NB4 (cell line): ENCODE measurements around the gene STIM1.

Experiments
- TF ChIP-seq, protein P1 (sequence below): IDR thresholded peaks from one replicate; pipeline ENCODE4 v1.5.1; 2012; ENCODE audit warnings: low read depth, low read length
- TF ChIP-seq, protein P2 (sequence below): IDR thresholded peaks from 2 replicates; pipeline ENCODE4 v1.6.1; 2011; ENCODE audit warnings: low read depth, low read length

DNA sequence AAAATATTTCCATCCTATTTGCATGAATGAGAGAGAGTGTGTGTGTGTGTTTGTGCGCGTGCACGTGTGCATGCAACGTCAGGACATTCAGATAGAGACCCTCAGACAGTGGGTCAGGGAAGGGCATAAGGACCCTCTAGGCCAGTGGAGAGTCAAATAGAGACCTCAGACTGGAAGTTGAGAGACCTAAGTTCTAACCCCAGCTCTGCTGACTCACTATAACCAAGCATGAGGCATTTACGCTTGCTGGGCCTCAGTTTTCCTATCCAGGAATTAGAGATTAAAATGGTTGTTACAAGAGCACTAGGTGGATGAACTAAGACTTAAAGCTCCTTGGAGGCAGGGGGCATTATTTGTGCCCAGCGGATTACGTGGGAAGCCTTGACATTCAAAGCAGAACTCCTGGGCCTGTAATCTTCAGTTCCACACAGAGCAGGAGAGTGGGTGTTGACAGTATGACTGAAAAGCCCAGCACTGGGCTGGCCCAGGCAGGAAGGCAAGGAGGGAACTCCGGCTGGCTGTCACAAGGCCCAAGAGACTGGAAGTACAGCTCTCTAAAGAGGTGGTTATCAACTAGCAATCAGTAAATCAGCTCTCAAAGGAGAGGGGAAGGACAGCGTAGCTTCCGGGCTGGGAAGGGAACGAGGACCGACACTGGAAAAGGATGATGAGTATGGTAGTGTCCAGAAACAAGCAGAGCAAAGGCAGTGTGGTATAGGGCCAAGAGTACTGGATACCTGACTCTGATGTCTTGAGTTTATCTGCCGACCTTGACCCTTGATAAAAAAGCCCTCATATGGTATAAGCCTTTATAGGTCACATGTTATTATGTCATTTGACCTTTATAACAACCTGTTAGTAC is 23.9 kb upstream of the STIM1 start:
- TF ChIP-seq, protein P1, sequence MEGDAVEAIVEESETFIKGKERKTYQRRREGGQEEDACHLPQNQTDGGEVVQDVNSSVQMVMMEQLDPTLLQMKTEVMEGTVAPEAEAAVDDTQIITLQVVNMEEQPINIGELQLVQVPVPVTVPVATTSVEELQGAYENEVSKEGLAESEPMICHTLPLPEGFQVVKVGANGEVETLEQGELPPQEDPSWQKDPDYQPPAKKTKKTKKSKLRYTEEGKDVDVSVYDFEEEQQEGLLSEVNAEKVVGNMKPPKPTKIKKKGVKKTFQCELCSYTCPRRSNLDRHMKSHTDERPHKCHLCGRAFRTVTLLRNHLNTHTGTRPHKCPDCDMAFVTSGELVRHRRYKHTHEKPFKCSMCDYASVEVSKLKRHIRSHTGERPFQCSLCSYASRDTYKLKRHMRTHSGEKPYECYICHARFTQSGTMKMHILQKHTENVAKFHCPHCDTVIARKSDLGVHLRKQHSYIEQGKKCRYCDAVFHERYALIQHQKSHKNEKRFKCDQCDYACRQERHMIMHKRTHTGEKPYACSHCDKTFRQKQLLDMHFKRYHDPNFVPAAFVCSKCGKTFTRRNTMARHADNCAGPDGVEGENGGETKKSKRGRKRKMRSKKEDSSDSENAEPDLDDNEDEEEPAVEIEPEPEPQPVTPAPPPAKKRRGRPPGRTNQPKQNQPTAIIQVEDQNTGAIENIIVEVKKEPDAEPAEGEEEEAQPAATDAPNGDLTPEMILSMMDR, result no peak
- TF ChIP-seq, protein P2, sequence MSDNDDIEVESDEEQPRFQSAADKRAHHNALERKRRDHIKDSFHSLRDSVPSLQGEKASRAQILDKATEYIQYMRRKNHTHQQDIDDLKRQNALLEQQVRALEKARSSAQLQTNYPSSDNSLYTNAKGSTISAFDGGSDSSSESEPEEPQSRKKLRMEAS, result no peak
